Globus pallidus (tissue), 1 donor: Measurements from ENCODE around the gene EIF4A3.
"Not testable (repeated sequence)": the region's sequence is repeated elsewhere in the genome, so short reads cannot be mapped to it uniquely, and the experiment has no call there.

ENCODE experiments used
- DNase-seq: peaks from one replicate; pipeline ENCODE4 v3.0.0-alpha.2; 2015; ENCODE audit warnings: low spot score

The EIF4A3 gene

DNA sequence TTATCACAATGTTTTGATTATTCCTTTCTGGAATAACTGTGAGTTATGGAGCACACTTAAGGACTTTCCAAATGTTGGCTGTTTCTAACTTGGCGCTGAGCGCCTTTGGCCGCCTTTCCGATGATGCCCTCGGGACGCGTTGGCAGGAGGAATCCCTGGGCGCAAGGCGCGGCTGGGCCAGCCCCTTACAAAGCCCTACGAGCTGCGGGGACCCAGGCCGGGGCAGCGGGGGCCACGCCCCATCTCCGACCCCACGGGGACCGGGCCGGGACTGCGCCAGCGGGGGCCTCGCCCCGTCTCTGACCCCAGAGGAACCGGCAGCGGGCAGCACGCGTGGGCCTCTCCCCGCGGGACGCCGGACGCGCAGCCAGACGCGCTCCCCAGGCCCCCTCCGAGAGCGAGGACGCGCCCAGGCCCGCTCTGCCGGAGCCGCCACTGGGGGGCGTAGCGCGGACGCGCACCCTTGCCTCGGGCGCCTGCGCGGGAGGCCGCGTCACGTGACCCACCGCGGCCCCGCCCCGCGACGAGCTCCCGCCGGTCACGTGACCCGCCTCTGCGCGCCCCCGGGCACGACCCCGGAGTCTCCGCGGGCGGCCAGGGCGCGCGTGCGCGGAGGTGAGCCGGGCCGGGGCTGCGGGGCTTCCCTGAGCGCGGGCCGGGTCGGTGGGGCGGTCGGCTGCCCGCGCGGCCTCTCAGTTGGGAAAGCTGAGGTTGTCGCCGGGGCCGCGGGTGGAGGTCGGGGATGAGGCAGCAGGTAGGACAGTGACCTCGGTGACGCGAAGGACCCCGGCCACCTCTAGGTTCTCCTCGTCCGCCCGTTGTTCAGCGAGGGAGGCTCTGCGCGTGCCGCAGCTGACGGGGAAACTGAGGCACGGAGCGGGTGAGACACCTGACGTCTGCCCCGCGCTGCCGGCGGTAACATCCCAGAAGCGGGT lies 45.6 kb downstream of the EIF4A3 start, which contains the start of gene GAA:
TSS of gene GAA (plus strand) at position 571 of the 935 bp plus-strand sequence. CDS start 3,006 bp downstream, outside the sequence.
- peak; percentile 79 for DNase-seq

DNA sequence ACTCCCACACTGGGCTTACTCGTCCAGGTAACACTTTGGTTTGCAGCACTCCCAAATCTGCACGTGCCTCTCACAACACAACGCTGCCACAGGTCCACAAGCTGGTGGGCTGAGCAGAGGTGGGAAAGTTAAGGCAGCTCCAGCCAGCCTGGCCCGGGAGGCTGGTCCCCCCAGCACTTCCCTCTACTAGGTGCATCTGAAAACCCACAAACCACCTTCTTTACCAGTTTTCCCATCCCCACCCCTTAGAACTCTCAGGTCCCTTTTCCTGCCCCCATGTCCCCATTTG lies 46.9 kb downstream of the EIF4A3 start:
- DNase-seq, result no peak

DNA sequence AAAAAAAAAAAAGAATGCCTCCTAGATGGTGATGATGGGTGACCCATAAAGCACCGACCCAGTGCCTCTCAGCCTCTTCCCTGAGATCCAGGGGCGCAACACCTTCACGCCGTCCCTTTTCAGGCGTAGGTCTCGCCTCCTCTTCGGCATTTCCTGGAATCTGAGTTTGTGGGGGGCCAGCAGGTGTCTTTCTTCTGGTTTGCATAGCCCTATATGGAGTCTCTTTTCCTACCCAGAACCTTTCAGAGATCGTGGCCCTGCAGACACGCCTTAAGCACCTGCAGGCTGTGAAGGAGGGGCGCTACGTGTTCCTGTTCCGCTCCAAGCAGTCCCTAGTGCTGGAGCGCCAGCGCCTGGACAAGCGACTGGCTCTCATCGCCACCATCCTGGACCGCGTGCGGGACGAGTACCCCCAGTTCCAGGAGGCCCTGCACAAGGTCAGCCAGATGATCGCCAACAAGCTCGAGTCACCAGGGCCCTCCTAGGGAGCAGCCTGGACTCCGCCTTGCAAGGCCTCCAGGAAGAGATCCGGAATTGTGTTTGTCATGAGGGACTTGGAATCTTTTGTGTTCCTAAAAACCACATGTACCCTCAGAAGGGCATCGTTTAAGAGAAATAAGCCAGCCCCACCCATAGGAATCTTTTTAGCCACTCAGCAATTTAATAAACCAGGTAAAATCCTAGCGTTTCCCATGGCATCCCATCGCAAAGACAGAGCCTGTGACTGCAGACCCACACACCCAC lies 47.5 kb downstream of the EIF4A3 start:
- DNase-seq, result no peak

DNA sequence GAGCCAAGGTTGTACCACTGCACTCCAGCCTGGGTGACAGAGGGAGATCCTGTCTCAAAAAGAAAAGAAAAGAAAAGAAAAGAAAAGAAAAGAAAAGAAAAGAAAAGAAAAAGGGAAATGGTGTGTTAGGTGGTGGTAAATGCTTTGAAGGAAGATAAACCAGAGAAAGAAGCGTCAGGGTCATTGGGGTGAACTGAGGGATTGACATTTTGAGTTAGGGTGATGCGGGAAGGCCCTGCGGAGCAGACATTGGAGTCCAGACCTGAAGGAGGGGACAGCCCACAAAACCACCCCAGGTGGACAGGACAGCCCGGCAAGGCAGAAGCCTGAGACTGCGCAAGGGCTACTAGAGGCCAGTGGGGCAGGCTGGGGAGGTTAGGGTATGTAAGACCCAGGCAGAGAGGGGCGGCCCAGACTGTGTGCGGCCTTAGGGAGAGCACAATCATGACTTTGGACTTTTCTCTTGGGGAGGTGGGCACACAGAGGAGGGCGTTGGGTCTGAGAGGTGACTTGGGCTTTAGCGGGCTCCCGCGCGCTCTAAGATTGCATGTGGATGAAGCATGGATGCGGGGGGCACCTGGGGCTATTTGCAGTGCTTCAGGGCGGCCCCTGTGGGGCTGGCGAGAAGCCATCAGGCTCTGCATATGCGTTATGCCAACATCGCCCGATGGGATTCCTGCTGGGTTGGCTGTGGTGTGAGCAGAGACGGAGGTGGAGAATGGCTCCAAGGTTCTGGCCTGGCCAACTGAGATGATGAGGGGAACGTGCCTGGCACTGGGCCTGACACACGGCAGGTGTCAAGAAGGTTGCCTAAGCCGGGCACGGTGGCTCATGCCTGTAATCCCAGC lies 48.9 kb downstream of the EIF4A3 start:
- DNase-seq, result no peak

DNA sequence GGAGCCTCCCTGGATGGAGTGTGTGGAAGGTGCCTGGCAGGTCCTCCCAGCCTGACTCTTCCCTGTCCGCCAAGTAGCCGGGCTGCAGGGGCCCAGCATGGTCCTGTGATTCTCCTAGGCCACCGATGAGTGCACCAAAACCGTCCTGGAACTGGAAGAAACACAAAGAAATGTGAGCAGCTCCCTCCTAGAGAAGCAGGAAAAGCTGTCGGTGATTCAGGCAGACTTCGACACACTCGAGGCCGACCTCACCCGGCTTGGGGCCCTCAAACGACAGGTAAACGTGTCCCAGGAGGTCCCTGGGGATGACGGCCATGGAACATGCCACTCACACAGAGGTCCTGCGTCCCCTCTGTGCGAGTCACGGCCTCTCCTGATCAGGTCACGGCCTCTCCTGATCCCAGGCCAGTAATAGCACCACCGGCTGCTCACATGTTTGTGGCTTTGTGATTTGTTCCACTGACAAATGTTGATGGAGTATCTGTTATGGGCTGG lies 49.8 kb downstream of the EIF4A3 start:
- no peak for DNase-seq

DNA sequence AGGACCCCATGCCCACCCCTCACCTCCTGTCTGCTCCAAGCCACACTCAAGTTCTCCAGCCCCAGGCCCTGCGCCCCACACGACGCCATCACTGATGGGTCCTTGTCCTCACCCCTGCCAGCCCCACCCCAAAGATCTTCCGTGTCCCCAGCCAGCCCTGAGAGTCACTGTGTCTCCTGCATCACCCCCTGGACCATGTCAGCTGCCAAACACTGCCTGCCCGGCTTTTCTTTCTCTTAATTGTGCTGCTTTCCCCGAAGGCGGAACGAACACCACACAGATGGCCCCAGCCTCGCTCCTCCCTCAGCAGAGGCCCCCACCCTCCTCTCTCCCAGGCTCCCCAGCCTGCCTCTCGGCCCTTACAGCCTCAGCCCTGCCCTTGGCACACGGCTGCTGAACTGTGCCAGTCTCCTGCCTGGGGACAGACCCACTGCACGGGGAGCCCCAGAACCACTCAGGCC lies 50.3 kb downstream of the EIF4A3 start:
- DNase-seq, result no peak

DNA sequence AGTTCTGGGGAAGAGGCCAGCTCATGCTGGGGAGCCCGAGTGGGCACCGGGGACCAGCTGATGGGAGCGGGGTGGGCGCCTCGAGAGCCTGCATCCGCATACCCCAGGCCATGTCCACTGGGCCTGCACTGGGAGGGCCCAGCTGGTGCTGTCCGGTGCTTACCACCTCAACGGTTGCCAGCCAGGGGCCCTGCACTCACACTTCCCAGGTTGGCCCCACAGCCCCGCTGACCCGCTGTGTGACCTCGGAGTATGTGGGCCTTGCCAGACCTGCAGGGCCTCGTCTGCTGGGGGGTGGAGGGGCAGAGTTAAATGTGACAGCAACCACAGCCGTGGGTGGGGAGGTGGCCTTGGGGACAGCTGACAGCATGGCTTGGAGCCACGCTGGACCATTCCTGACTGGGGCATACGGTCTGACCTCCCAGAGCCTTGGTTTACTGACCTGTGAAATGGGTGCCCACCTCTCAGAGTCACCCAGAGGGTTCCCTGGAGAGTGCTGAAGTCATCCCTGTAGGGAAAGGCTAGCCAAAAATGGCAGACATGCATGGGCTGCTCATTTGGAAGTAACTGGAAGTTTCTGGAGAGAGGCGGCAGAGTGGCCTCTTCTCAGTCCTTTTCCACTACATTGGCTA lies 51.0 kb downstream of the EIF4A3 start:
- DNase-seq, result no peak

DNA sequence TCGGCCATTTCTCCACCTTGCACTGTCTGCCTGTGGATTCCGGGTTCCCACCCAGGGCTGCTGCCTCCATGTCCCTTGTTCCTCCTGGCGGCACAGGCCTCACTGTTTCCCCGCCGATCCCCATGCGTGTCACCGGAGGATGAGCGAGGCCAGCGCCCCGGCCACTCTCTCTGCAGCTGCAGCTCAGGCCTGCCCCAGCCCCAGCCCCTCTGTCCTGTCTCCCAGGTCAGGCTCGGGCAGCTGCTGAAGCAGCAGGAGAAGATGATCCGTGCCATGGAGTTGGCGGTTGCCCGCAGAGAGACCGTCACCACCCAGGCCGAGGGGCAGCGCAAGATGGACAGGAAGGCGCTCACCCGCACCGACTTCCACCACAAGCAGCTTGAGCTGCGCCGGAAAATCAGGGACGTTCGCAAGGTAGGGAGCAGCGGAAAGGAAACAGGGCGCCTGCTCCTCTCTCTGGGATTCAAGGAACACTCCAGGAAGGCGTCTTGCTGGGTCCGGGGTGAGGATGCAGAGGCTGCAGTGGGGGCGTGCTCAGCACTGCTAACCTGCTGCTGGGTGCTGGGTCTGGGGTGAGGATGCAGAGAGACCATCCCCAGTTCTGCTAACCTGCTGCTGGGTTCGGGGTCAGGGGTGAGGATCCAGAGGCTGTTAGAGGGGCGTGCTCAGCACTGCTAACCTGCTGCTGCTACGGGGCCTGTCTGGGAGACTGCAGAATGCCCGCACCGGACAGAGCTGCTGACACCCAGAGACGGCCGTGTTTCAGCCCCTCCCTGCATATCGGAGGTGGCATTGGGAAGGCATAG lies 51.7 kb downstream of the EIF4A3 start:
- DNase-seq, result no peak

DNA sequence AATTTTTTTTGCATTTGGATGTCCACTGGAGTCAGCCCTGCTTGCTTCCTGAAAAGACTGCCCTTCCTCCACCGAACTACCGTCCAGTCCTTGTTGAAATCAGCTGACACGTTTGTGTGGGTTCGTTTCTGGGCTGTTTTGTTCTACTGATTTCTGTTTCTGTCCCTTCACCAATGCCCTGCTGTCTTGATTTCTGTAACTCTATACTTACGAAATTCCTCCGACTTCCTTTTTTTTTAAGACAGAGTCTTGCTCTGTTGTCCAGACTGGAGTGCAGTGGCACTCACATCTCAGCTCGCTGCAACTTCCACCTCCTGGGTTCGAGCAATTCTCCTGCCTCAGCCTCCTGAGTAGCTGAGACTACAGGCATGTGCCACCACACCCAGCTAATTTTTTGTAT lies 54.0 kb downstream of the EIF4A3 start:
- peak; percentile 63 for DNase-seq

DNA sequence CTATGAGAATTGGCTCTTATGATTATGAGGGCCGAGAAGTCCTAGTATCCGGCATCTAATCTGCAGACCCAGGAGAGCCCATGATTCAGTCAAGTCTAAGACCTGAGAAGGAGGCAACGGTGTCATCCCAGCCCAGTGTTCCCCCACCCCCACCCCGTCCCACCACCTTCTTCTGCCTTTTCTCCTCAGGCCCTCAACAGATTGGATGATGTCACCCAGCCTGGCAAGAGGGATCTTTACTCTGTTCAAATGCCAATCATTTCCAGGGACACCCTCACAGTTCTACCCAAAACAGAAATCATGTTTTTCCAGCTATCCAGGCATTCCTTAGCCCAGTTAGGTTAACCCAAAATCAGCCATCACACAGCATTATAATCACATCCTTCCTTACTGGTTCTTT lies 55.6 kb downstream of the EIF4A3 start:
- no peak for DNase-seq

DNA sequence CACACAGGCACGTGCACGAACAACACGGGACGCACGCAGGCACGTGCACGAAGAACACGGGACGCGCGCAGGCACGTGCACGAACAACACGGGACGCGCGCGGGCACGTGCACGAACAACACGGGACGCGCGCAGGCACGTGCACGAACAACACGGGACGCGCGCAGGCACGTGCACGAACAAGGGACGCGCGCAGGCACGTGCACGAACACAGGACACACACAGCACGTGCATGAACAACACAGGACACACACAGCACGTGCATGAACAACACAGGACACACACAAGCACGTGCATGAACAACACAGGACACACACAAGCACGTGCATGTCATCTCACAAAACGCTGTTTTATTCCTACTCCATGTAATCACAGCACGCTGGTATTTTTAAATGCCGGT lies 56.8 kb downstream of the EIF4A3 start:
- DNase-seq, result not testable (repeated sequence)

DNA sequence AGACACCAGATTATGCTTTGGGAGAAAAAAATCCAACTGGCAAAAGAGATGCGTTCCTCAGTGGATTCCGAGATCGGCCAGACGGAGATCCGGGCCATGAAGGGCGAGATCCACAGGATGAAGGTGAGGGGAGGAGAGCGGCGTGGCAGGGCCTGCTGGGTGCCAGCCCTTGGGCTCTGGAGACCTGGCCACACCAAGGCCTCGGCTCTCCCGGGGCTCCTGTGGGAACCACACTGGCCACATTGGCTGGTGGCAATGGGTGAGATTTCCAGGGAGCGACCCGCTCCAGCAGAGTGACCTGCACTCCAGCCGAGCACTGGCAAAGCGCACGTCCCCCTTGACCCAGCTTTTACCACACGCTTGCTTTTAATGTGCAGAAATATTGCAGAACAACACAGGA lies 57.2 kb downstream of the EIF4A3 start:
- no peak for DNase-seq

DNA sequence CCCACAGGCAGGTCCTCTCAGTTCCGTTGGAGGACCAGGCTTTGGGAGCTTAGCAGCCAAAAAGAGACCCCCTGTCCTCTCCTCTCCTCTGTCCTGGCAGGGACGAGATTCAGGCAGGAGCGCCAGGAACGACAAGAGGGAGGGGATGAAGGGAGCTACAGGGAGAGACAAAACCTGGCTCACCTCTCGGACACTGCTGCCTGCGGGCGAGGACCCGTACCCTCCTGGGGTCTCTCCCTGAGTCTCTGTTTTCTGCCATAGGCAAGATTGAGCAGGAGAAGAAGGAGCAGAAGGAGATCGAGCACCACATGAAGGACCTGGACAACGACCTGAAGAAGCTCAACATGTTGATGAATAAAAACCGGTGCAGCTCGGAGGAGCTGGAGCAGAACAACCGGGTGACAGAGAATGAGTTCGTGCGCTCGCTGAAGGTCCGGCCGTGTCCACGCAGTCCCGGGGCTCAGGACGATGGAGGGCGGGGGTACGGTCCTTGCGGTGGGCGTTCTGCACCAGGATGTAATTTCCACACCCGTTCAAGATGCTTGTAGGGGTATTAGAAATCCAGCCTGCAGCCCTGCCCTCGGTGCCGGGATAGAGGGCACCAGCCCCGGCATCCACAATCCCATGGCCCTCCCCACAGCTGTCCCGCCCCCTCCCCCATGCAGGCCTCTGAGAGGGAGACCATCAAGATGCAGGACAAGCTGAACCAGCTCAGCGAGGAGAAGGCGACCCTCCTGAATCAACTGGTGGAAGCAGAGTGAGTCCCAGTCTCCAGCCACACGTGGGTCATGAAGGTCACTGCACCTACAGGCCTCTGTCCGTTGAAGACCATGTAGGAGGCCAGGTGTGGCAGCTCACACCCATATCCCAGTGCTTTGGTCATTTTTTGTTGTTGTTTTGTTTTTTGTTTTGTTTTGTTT lies 59.3 kb downstream of the EIF4A3 start:
- no peak for DNase-seq

DNA sequence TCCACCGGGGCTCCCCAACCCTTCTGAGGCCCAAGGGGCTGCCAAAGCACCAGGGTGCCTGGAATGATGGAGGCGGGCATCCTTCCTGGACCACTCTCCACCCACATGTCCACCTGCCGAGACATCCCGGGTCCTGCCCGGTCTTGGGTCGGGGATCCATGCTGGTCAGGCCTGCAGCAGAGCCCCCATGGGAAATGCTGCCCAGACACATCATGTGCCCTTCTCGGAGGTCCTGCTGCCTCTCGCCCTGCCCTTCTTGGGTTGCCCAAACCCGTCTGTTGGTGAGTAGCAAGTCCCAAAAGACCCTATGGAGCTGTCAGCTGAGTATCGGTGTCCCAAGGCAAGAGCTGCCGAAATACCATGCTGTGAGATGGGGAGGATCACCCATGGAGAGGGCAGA lies 60.3 kb downstream of the EIF4A3 start:
- DNase-seq, result no peak

DNA sequence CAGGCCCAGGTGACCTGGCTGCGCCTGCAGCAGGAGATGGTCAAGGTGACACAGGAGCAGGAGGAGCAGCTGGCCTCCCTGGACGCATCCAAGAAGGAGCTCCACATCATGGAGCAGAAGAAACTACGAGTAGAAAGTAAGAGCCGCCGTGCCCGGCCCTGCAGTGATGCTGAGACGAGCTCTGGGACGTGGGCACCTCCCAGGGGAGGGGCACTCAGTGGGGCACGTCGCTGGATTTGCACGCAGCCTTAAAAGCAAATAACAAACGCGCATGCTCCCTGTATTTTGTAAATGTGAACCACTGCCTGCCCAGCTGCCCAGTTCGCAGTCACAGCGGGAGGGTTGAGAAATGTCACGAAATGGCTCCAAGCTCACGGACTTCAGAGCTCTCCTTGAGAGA lies 60.8 kb downstream of the EIF4A3 start:
- no peak for DNase-seq

DNA sequence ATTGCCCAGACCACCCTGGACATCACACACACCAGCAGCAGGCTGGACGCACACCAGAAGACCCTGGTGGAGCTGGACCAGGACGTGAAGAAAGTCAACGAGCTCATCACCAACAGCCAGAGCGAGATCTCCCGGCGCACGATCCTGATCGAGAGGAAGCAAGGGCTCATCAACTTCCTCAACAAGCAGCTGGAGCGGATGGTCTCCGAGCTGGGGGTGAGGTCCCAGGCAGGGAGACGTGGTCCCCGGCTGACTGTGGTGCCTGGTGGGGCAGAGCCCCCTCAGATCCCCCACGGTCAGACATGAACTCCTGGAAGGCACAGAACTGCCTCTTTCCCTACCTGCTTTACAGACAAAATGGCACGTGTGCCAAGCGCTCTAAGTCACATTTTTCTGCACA lies 62.2 kb downstream of the EIF4A3 start:
- DNase-seq, result no peak
